ENCODE results near the gene ZFYVE21. TPM values are rescaled to one million over a fixed set of nuclear protein-coding genes. Genes with fewer than 3 reads are reported as not detected.
A peak's percentile ranks its signal among the peaks of the same experiment; 100 is the strongest.

The ZFYVE21 gene
- total and polyA plus RNA-seq, 7 experiments from 2014 or later = 5.8 to 19.0 (median 15.6) TPM

DNA sequence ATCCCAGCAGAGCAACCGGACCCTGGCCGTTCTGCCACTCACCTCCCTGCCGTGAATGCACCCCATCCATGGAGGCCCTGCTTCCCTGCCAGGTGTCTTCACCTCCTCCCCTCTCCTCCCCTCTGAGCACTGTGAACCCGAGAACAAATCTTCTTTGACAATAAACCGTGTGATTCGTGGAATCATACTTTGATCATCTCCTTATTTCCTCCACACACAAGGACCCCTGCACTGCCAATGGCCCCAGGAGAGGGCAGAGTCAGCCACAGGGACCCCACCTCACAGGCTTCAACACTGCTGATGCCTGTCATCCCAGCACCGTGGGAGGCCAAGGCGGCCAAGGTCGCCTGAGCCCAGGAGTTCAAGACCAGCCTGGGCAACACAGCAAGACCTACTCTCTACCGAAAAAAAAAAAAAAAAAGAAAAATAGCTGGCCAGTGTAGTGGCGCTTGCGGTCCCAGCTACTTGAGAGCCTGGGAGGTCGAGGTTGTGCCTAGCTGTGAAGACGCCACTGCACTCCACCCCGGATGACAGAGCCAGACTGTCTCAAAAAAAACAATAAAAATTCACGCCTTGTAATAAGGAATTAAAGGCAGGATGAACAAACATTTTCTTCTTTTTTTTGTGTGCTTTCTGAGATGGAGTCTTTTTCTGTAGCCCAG lies 1.4 kb upstream of the ZFYVE21 start:
- peak overlapping the region; percentile 56 for H3K4me3 ChIP-seq (ENCODE audit: low read length)
- Mint-ChIP-seq H3K27me3 (peaks cover 0 to 2% (median 0%) of the 10 kb centered on the region in 5 donors), H3K4me3 (peak overlapping the region; percentile 50 to 98 (median 94)), H3K27ac (peak overlapping the region in 5 of 9 donors; percentile 14 to 91 (median 28)), H3K4me1 (peaks cover 27 to 57% (median 40%) of the 10 kb centered on the region in 7 donors), H3K36me3 (peaks cover 0 to 5% (median 0%) of the 10 kb centered on the region in 5 donors), H3K9me3 (peaks cover 0 to 4% (median 0%) of the 10 kb centered on the region in 11 donors)
- no peaks in the 10 kb centered on the region for H3K9me3 ChIP-seq (ENCODE audit: control insufficient read depth in 2 of 3, low read length in 3 of 3)
- ChIA-PET POLR2A (interaction anchor here (0.6 kb wide), 1 partner anchor 48 kb away, joined by 4 read pairs; no protein-coding TSS in a partner anchor), CTCF (no interaction called here)
- intact Hi-C loops (cut with micrococcal nuclease) = loop anchor here (2.0 to 10.0 kb wide), 5 partner anchors 193 to 939 kb away; partner anchors contain the start of genes EIF5 (in 1 of the 2), MARK3 (in 1 of the 2) and TRAF3 (in 1 of the 2)
- peak overlapping the region; percentile 73 for H3K27ac ChIP-seq (ENCODE audit: low read depth, low read length)
- no peaks in the 10 kb centered on the region for H3K36me3 ChIP-seq (ENCODE audit: control insufficient read depth in 2 of 3, insufficient read depth in 3 of 3, low read length in 3 of 3)
- no peaks in the 10 kb centered on the region for H3K27me3 ChIP-seq (ENCODE audit: control insufficient read depth in 2 of 2, insufficient read depth in 2 of 2, low read length in 2 of 2)
- peaks cover 8 to 10% of the 10 kb centered on the region in 2 donors for H3K4me1 ChIP-seq (ENCODE audit: control insufficient read depth in 2 of 2, insufficient read depth in 2 of 2, low read length in 2 of 2)
- DNase-seq (no peak), ATAC-seq (no peak)

DNA sequence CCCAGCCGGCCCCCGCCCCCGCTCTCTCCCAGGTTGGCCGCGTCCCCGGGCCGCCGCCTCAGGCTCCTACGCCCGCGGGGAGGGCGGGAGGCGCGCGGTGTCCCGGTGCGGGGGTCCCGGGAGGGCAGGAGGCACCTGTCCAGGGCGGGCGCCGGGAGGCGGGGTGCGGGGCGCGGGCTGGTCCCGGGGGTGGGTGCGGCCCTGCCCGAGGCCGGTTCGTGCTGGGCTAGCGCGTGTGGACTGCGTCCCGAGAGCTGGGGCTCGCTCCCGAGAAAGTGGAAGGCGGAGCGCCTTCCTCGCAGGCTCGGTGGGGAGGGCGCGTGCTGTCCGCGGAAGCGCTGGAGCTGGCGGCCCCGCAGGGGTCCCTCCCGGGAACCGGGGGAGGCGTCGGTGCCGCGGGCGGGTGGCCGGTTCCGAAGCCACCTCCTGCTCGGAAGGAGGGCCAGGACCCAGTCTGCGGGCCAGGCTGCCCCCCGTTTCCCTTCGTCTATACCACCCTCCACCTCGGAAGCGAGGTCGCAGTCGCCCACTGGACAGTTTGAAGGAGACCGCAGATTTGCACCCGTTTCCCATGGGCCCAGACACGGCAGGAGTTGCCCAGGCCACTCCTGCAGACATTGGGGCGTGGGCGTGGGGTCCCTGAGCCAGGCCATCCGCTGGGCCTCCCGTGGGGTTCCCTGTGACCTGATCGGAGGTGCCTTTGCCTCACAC lies 636 bp downstream of the ZFYVE21 start:
- Mint-ChIP-seq H3K4me1 (peaks cover 41 to 69% (median 54%) of the 10 kb centered on the region in 7 donors), H3K27ac (no peak overlapping the region), H3K27me3 (peaks cover 0 to 2% (median 0%) of the 10 kb centered on the region in 5 donors), H3K36me3 (peaks cover 0 to 5% (median 0%) of the 10 kb centered on the region in 5 donors), H3K9me3 (peaks cover 0 to 4% (median 0%) of the 10 kb centered on the region in 11 donors), H3K4me3 (peak overlapping the region; percentile 61 to 98 (median 84))
- Histone ChIP-seq H3K27me3 (ENCODE audit: control insufficient read depth in 2 of 2, insufficient read depth in 2 of 2, low read length in 2 of 2) (no peaks in the 10 kb centered on the region), H3K36me3 (ENCODE audit: control insufficient read depth in 2 of 3, insufficient read depth in 3 of 3, low read length in 3 of 3) (no peaks in the 10 kb centered on the region), H3K9me3 (ENCODE audit: control insufficient read depth in 2 of 3, low read length in 3 of 3) (no peaks in the 10 kb centered on the region), H3K4me1 (ENCODE audit: control insufficient read depth in 2 of 2, insufficient read depth in 2 of 2, low read length in 2 of 2) (peaks cover 8 to 13% of the 10 kb centered on the region in 2 donors), H3K4me3 (ENCODE audit: low read length) (peak overlapping the region; percentile 43), H3K27ac (ENCODE audit: low read depth, low read length) (peak overlapping the region; percentile 64)
- intact Hi-C loops (cut with micrococcal nuclease) = loop anchor here (5.0 to 10.0 kb wide), 3 partner anchors 131 to 941 kb away; partner anchors contain the start of genes CKB (in 1 of the 2), PPP1R13B (in 1 of the 2) and TRAF3 (in 1 of the 2)
- DNase-seq (peak in 2 of 9 donors; percentile 18 to 21), ATAC-seq (no peak)
- CTCF ChIA-PET = no interaction called here
- POLR2A ChIA-PET = interaction anchor here (0.5 to 1.2 kb wide), 4 partner anchors 31 to 1897 kb away, joined by 3 to 5 read pairs (median 3); partner anchors contain the start of gene KLC1

DNA sequence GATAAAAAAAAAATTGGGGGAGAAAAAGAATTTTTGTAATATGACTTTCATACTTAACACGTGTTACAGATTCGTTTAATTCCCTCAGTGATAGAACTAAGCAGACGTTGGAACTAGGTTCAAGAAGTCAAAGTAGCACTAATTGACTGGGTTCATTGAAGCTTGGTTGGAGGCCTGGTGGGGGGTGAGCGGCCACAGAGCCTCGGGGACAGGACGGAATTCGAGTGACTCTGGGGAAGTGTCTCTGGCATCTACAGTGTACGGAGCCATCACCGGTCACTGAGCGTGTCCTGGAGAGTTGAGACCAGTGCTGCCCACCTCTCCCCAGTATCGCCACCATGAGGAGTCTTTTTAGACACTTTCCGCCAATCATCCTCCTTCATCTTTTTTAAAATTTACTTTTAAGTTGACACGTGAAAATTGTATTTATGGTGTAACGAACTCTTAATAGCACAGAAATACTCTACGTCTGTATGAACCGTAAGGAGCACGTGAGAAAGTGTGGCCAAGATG lies 1.3 kb downstream of the ZFYVE21 start:
- ATAC-seq (no peak), DNase-seq (no peak)
- POLR2A ChIA-PET = no interaction called here
- Histone ChIP-seq H3K9me3 (ENCODE audit: control insufficient read depth in 2 of 3, low read length in 3 of 3) (no peaks in the 10 kb centered on the region), H3K4me1 (ENCODE audit: control insufficient read depth in 2 of 2, insufficient read depth in 2 of 2, low read length in 2 of 2) (peaks cover 8 to 13% of the 10 kb centered on the region in 2 donors), H3K36me3 (ENCODE audit: control insufficient read depth in 2 of 3, insufficient read depth in 3 of 3, low read length in 3 of 3) (no peaks in the 10 kb centered on the region), H3K27ac (ENCODE audit: low read depth, low read length) (no peak overlapping the region), H3K4me3 (ENCODE audit: low read length) (peak overlapping the region; percentile 43), H3K27me3 (ENCODE audit: control insufficient read depth in 2 of 2, insufficient read depth in 2 of 2, low read length in 2 of 2) (no peaks in the 10 kb centered on the region)
- H3K36me3 Mint-ChIP-seq = peaks cover 0 to 5% (median 0%) of the 10 kb centered on the region in 5 donors
- peaks cover 0 to 2% (median 0%) of the 10 kb centered on the region in 5 donors for H3K27me3 Mint-ChIP-seq
- peak overlapping the region; percentile 61 to 95 (median 82) for H3K4me3 Mint-ChIP-seq
- intact Hi-C loops (cut with micrococcal nuclease) = loop anchor here (5.0 to 10.0 kb wide), 3 partner anchors 130 to 942 kb away; partner anchors contain the start of genes CKB (in 1 of the 2), PPP1R13B (in 1 of the 2) and TRAF3 (in 1 of the 2)
- CTCF ChIA-PET = no interaction called here
- peaks cover 41 to 69% (median 54%) of the 10 kb centered on the region in 7 donors for H3K4me1 Mint-ChIP-seq
- H3K9me3 Mint-ChIP-seq = peaks cover 0 to 4% (median 0%) of the 10 kb centered on the region in 11 donors
- peak overlapping the region in 7 of 9 donors; percentile 9 to 63 (median 26) for H3K27ac Mint-ChIP-seq

DNA sequence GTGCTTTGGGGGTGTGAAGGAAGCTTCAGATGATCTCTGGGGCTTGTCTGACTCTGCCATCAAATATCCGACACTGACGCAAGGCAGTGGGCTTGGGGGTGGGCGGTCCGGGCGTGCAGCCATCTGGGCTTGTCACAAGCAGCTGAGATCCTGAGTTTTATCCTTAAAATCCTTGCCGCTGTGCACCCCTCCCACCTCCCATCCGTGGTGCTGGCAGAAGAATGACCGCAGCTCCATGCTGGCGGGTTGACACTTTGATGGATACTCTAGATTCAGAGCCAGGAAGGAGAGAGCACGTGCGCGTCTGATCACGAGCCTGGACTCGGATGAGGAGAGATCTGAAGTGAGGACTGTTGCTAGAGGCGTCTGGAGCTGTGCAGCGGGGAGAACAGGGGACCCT lies 3.0 kb downstream of the ZFYVE21 start:
- H3K4me1 ChIP-seq (ENCODE audit: control insufficient read depth in 2 of 2, insufficient read depth in 2 of 2, low read length in 2 of 2) = peaks cover 8 to 13% of the 10 kb centered on the region in 2 donors
- no peak for DNase-seq
- ATAC-seq = no peak
- intact Hi-C loops (cut with micrococcal nuclease) = loop anchor here (5.0 to 10.0 kb wide), 3 partner anchors 129 to 944 kb away; partner anchors contain the start of genes CKB (in 1 of the 2), PPP1R13B (in 1 of the 2) and TRAF3 (in 1 of the 2)
- peaks cover 35 to 57% (median 48%) of the 10 kb centered on the region in 7 donors for H3K4me1 Mint-ChIP-seq
- no peaks in the 10 kb centered on the region for H3K9me3 ChIP-seq (ENCODE audit: control insufficient read depth in 2 of 3, low read length in 3 of 3)
- no peaks in the 10 kb centered on the region for H3K36me3 ChIP-seq (ENCODE audit: control insufficient read depth in 2 of 3, insufficient read depth in 3 of 3, low read length in 3 of 3)
- no peak overlapping the region for H3K27ac ChIP-seq (ENCODE audit: low read depth, low read length)
- peaks cover 0 to 4% (median 0%) of the 10 kb centered on the region in 11 donors for H3K9me3 Mint-ChIP-seq
- peak overlapping the region in 5 of 10 donors; percentile 8 to 71 (median 48) for H3K4me3 Mint-ChIP-seq
- ChIA-PET POLR2A (no interaction called here), CTCF (interaction anchor here (0.5 to 0.6 kb wide), 2 partner anchors 46 to 200 kb away, joined by 3 read pairs; no protein-coding TSS in a partner anchor)
- H3K36me3 Mint-ChIP-seq = peaks cover 0 to 5% (median 0%) of the 10 kb centered on the region in 5 donors
- no peaks in the 10 kb centered on the region for H3K27me3 ChIP-seq (ENCODE audit: control insufficient read depth in 2 of 2, insufficient read depth in 2 of 2, low read length in 2 of 2)
- peaks cover 0 to 2% (median 0%) of the 10 kb centered on the region in 5 donors for H3K27me3 Mint-ChIP-seq
- no peak overlapping the region for H3K4me3 ChIP-seq (ENCODE audit: low read length)
- H3K27ac Mint-ChIP-seq = peak overlapping the region in 3 of 9 donors; percentile 24 to 74 (median 38)

DNA sequence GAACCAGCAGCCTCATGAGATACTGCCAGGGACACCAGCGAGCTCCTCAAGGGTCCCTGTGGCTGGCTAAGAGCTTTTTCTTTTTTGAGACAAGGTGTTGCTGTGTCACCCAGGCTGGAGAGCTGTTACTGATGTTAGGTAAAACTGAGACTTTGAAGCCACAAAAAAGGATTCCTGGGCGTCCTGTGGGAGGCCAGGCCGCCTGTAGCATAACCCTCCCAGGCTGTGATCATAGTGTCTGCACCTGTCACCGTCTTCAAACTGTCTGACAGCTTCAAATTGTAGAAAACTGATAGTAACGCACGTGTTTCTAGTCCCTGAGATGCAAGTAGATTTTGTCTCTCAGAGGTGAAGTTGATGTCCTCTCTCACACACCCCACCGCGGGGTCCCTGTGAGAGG lies 4.1 kb downstream of the ZFYVE21 start:
- ATAC-seq (no peak), DNase-seq (no peak)
- POLR2A ChIA-PET = no interaction called here
- peak overlapping the region in 4 of 10 donors; percentile 18 to 41 (median 30) for H3K4me3 Mint-ChIP-seq
- H3K27ac Mint-ChIP-seq = peak overlapping the region in 4 of 9 donors; percentile 23 to 85 (median 58)
- H3K4me3 ChIP-seq (ENCODE audit: low read length) = no peak overlapping the region
- no peaks in the 10 kb centered on the region for H3K36me3 ChIP-seq (ENCODE audit: control insufficient read depth in 2 of 3, insufficient read depth in 3 of 3, low read length in 3 of 3)
- intact Hi-C loops (cut with micrococcal nuclease) = loop anchor here (5.0 to 10.0 kb wide), 3 partner anchors 128 to 945 kb away; partner anchors contain the start of genes CKB (in 1 of the 2), PPP1R13B (in 1 of the 2) and TRAF3 (in 1 of the 2)
- H3K27me3 Mint-ChIP-seq = peaks cover 0 to 2% (median 0%) of the 10 kb centered on the region in 5 donors
- H3K27ac ChIP-seq (ENCODE audit: low read depth, low read length) = no peak overlapping the region
- peaks cover 8% of the 10 kb centered on the region in 2 donors for H3K4me1 ChIP-seq (ENCODE audit: control insufficient read depth in 2 of 2, insufficient read depth in 2 of 2, low read length in 2 of 2)
- H3K36me3 Mint-ChIP-seq = peaks cover 0 to 5% (median 0%) of the 10 kb centered on the region in 5 donors
- no peaks in the 10 kb centered on the region for H3K9me3 ChIP-seq (ENCODE audit: control insufficient read depth in 2 of 3, low read length in 3 of 3)
- CTCF ChIA-PET = interaction anchor here (0.8 kb wide), 1 partner anchor 39 kb away, joined by 3 read pairs; no protein-coding TSS in a partner anchor
- peaks cover 0 to 4% (median 0%) of the 10 kb centered on the region in 11 donors for H3K9me3 Mint-ChIP-seq
- H3K27me3 ChIP-seq (ENCODE audit: control insufficient read depth in 2 of 2, insufficient read depth in 2 of 2, low read length in 2 of 2) = no peaks in the 10 kb centered on the region
- peaks cover 28 to 50% (median 43%) of the 10 kb centered on the region in 7 donors for H3K4me1 Mint-ChIP-seq
